ENCODE results near the gene RASSF10.

The RASSF10 gene

GRCh38 chr11:13061294-13061990, 52.3 kb downstream of the RASSF10 start:
- no peak for DNase-seq (ENCODE audit: low spot score)
